K562 (cell line): ENCODE measurements around the gene CDC45. TPM values are rescaled to one million over a fixed set of nuclear protein-coding genes. Genes with fewer than 3 reads are reported as not detected.

Experiments
- BCOR ChIP-seq: fragments of 450-650 bp; IDR thresholded peaks from 2 replicates; pipeline ENCODE4 v1.6.1; 2016
- CREBBP ChIP-seq: IDR thresholded peaks from one replicate; pipeline ENCODE4 v1.6.1; 2012; ENCODE audit warnings: low read depth, mild to moderate bottlenecking, control low read depth, inconsistent platforms, low read length
- KLF16 ChIP-seq: IDR thresholded peaks from 2 replicates; pipeline ENCODE4 v1.6.1; 2016; ENCODE audit warnings: antibody characterized with exemption
- NR2F6 ChIP-seq: fragments of 450-650 bp; formaldehyde crosslinking; IDR thresholded peaks from 2 replicates; pipeline ENCODE4 v1.4.0; 2020; ENCODE audit warnings: mild to moderate bottlenecking
- POLR2AphosphoS5 ChIP-seq: IDR thresholded peaks from 2 replicates; pipeline ENCODE4 v1.6.1; 2011; ENCODE audit warnings: mild to moderate bottlenecking, low read depth, low read length, moderate library complexity; ENCODE audit not compliant: control insufficient read depth, insufficient read depth
- RBM15 ChIP-seq: fragments of 200-400 bp; formaldehyde crosslinking; IDR thresholded peaks from 2 replicates; pipeline ENCODE4 v1.6.1; 2018; ENCODE audit warnings: mild to moderate bottlenecking, low read length, moderate library complexity; ENCODE audit not compliant: insufficient read depth
- RBM25 ChIP-seq: fragments of 200-400 bp; formaldehyde crosslinking; IDR thresholded peaks from 2 replicates; pipeline ENCODE4 v1.6.1; 2018; ENCODE audit warnings: low read length, low read depth, moderate library complexity; ENCODE audit not compliant: severe bottlenecking
- SUPT5H ChIP-seq: fragments of 450-650 bp; IDR thresholded peaks from 2 replicates; pipeline ENCODE4 v1.6.1; 2016
- ZBTB43 ChIP-seq: sonication (generic); formaldehyde crosslinking; IDR thresholded peaks from 2 replicates; pipeline ENCODE4 v1.8.0; 2023; ENCODE audit warnings: mild to moderate bottlenecking, missing genetic modification reagents
- polyA plus RNA-seq, 8 experiments: library from polyadenylated mRNA; depleted of rRNA in 4 of 8; stranded (reverse) in 5 of 8; unstranded in 3 of 8; fragments of >200 nt; fragmentation: Nextera tagmentation in 2 of 8; fragmentation: Illumina TruSeq in 1 of 8; extraction: Ambion mirVana in 2 of 8; extraction: Trizol in 1 of 8; gene quantifications; 2 replicates each; pipeline versions ENCODE4 v1.2.1 to v1.2.3, GENCODE V29; 2011 to 2014; ENCODE audit warnings: inconsistent platforms in 1 of 8, missing spikeins in 1 of 8
- total RNA-seq, 7 experiments: library from RNA; depleted of rRNA in 6 of 7; stranded (reverse); fragments of >200 nt in 6 of 7; fragmentation: Illumina TruSeq in 2 of 7; extraction: Trizol in 2 of 7; gene quantifications; 2 replicates each; pipeline versions ENCODE4 v1.2.1 to v1.2.3, GENCODE V29; 2011 to 2021; ENCODE audit warnings: low replicate concordance in 1 of 7
- TF ChIP-seq, protein P1 (sequence below): fragments of 250-450 bp; sonication (Bioruptor Pico); IDR thresholded peaks from 2 replicates; pipeline ENCODE4 v1.4.0; 2020
- TF ChIP-seq, protein P2 (sequence below): fragments of 250-450 bp; sonication (Bioruptor Pico); IDR thresholded peaks from 2 replicates; pipeline ENCODE4 v1.8.0; 2022; ENCODE audit warnings: inconsistent platforms, mild to moderate bottlenecking, moderate library complexity, borderline replicate concordance

Gene CDC45
- total and polyA plus RNA-seq, 9 of the 15 experiments (the other 6 are each of a cell fraction or from before 2014, with no cell fraction given) = 251 to 580 (median 410) TPM

DNA sequence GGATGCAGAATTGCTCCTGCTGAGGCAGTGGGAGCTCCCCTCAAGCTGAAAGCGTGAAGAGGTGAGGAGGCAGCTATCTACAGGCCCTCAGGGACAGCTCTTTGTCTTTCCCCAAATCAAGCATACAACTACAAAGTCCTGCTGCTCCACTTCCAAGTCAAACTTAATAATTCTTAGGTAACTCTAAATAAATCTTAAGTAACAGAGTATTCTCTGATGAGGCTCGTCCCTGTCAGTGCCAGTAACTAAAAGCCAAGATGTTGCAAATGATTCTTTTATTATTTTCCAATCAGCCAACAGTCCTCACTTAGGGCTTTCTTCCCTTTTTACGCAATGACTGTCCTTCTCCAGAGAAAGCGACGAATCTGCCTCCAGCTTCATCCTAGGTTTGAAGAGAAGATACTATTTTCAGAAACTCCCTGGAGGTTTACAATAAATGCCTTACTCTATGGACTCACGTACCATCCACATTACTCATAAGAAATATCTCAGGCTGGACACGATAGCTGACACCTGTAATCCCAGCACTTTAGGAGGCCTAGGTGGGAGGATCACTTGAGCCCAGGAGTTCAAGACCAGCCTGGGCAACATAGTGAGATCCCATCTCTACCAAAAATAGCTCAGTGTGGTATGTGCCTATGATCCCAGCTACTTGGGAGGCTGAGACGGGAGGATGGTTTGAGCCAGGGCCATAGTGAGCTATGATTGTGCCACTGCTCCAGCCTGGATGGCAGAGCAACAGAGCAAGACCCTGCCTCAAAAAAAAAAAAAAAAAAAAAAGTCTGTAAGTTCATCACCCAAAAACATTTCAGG, 29.2 kb upstream of the CDC45 start (continued):
- TF ChIP-seq ZBTB43 (no peak), RBM25 (peak; percentile 53), POLR2AphosphoS5 (peak; percentile 8; the same call in 1 of the 2 replicates), KLF16 (no peak), CREBBP (no peak), RBM15 (no peak), SUPT5H (0 out of 2 replicates have a peak, but pooled peaks have one; percentile 23), BCOR (0 out of 2 replicates have a peak, but pooled peaks have one; percentile 20), NR2F6 (CRISPR knock-in tag) (0 out of 2 replicates have a peak, but pooled peaks have one; percentile 8)
- TF ChIP-seq, protein P1, sequence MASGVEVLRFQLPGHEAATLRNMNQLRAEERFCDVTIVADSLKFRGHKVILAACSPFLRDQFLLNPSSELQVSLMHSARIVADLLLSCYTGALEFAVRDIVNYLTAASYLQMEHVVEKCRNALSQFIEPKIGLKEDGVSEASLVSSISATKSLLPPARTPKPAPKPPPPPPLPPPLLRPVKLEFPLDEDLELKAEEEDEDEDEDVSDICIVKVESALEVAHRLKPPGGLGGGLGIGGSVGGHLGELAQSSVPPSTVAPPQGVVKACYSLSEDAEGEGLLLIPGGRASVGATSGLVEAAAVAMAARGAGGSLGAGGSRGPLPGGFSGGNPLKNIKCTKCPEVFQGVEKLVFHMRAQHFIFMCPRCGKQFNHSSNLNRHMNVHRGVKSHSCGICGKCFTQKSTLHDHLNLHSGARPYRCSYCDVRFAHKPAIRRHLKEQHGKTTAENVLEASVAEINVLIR (CRISPR knock-in tag) = 0 out of 2 replicates have a peak, but pooled peaks have one; percentile 6
- TF ChIP-seq, protein P2, sequence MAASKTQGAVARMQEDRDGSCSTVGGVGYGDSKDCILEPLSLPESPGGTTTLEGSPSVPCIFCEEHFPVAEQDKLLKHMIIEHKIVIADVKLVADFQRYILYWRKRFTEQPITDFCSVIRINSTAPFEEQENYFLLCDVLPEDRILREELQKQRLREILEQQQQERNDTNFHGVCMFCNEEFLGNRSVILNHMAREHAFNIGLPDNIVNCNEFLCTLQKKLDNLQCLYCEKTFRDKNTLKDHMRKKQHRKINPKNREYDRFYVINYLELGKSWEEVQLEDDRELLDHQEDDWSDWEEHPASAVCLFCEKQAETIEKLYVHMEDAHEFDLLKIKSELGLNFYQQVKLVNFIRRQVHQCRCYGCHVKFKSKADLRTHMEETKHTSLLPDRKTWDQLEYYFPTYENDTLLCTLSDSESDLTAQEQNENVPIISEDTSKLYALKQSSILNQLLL (CRISPR knock-in tag) = peak; percentile 63; the same call in 1 of the 2 replicates
